ENCODE results near the gene NCKAP5.

The NCKAP5 gene

DNA sequence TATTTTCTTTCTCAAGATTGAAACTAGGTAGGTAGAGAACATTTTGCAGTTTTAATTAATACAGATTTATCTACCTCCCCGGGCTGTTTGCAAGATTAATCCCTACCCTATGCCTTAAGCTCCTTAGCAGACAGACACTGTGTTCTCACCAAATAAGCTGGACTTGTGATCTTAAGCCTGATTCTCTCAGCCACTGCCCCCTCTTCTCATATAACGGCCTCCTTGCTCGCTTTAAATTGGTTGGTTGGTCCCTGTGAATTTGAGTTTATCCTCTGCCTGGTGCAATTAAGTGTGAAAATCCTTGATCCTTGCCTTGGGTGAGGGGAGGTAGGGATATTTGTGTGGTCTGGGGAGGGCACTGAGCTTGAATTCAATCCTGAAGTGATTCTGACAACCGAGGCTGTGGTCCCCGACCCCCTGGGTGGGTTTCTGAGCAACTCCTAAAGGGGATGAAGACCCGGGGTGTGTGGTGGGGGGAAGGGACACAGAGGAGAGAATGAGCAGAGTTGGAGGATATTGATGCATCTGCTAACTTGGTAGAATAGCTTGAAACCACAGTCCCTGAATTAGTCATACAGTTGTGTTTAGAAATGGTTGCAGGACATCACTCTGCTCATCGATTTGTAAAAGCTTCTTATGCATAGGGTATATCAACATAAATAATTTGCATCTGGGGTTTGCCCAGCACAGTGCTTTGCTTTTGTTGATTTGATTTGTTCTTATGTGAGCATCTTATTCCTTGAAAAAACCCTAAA lies 36.9 kb upstream of the NCKAP5 start:
- H3K36me3 ChIP-seq (ENCODE audit: control insufficient read depth, insufficient read depth, low read length): no peaks in the 10 kb centered on the region
- no peak overlapping the region for H3K4me3 ChIP-seq (replicated peaks; ENCODE audit: low read depth, low read length)
- TF ChIP-seq, protein P1, sequence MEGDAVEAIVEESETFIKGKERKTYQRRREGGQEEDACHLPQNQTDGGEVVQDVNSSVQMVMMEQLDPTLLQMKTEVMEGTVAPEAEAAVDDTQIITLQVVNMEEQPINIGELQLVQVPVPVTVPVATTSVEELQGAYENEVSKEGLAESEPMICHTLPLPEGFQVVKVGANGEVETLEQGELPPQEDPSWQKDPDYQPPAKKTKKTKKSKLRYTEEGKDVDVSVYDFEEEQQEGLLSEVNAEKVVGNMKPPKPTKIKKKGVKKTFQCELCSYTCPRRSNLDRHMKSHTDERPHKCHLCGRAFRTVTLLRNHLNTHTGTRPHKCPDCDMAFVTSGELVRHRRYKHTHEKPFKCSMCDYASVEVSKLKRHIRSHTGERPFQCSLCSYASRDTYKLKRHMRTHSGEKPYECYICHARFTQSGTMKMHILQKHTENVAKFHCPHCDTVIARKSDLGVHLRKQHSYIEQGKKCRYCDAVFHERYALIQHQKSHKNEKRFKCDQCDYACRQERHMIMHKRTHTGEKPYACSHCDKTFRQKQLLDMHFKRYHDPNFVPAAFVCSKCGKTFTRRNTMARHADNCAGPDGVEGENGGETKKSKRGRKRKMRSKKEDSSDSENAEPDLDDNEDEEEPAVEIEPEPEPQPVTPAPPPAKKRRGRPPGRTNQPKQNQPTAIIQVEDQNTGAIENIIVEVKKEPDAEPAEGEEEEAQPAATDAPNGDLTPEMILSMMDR (IDR thresholded peaks at IDR 0.05; ENCODE audit: insufficient read depth, low read length, poor library complexity, severe bottlenecking): no peak
- no peak for DNase-seq (ENCODE audit: extremely low read depth, insufficient read length)
- H3K27me3 ChIP-seq (replicated peaks; ENCODE audit: control insufficient read depth, insufficient read depth, low read length): no peaks in the 10 kb centered on the region

DNA sequence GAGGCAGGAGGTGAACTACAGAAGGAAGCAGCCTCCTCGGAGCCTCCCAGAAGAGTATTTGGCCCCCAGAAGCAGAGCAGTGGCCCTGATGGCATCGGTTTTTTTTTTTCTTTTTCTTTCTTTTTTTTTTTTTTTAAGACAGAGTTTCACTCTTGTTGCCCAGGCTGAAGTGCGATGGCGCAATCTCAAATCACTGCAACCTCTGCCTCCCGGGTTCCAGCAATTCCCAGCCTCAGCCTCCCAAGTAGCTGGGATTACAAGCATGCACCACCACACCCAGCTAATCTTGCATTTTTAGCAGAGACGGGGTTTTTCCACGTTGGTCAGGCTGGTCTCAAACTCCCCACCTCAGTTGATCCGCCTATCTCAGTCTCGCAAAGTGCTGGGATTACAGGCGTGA lies 34.8 kb upstream of the NCKAP5 start:
- TF ChIP-seq, protein P1 (IDR thresholded peaks at IDR 0.05; ENCODE audit: insufficient read depth, low read length, poor library complexity, severe bottlenecking): no peak
- Histone ChIP-seq H3K36me3 (ENCODE audit: control insufficient read depth, insufficient read depth, low read length) (no peaks in the 10 kb centered on the region), H3K27me3 (replicated peaks; ENCODE audit: control insufficient read depth, insufficient read depth, low read length) (no peaks in the 10 kb centered on the region; the same call in 1 of the 2 replicates), H3K4me3 (replicated peaks; ENCODE audit: low read depth, low read length) (no peak overlapping the region)
- no peak for DNase-seq (ENCODE audit: extremely low read depth, insufficient read length)

DNA sequence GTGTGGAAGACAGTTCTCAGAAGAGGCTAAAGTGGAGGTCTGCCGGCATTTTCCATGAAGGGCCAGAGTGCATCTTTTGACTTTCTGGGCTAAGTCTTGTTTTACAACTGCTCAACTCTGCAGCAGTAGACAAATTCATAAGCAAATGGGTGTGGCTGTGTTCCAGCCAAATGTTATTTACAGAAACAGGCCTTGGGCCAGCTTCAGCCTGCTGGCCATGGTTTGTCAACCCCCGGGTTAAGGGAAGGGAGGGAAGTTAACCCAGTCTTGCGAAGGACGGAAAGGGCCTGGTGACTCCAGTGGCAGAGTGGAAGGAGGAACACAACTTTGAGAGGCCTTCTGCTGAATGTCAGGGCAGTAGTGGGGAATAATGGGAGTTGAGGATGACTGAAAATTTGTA lies 34.3 kb upstream of the NCKAP5 start:
- DNase-seq (ENCODE audit: extremely low read depth, insufficient read length): no peak
- TF ChIP-seq, protein P1 (IDR thresholded peaks at IDR 0.05; ENCODE audit: insufficient read depth, low read length, poor library complexity, severe bottlenecking): no peak
- no peak overlapping the region for H3K4me3 ChIP-seq (replicated peaks; ENCODE audit: low read depth, low read length)
- no peaks in the 10 kb centered on the region; the same call in 1 of the 2 replicates for H3K27me3 ChIP-seq (replicated peaks; ENCODE audit: control insufficient read depth, insufficient read depth, low read length)
- H3K36me3 ChIP-seq (ENCODE audit: control insufficient read depth, insufficient read depth, low read length): no peaks in the 10 kb centered on the region

DNA sequence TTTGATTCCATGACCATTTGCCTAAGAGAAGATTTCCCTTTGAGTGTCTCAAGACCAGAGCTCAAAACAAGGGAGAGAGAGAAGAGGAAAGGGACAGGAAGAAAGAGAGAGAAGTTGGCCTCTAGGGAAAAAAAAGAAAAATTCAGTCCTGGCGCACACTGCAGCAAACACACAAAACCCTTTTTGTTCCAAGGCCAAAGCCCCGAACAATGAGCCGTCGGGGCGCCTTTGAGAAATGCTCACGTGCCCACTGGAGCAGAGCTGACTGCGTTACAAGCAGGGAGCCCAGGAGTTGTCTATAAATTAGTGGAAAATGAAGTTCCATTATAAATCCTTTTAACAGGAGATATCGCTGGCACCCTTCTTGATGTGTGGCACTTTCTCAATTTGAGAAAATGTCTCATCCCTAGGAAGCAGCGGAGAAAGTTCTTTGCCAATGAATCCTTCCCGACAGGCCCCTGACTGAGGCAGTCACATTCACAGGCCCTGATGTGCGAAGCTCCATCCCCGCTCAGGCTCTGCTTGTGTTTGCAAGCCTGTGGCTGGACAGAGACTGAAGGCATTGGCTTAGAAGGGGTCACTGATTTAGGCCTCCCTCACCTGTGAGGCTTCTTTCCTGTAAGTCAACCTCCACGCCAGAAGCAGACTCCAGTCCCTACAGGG lies 32.1 kb upstream of the NCKAP5 start:
- no peaks in the 10 kb centered on the region for H3K36me3 ChIP-seq (ENCODE audit: control insufficient read depth, insufficient read depth, low read length)
- H3K27me3 ChIP-seq (replicated peaks; ENCODE audit: control insufficient read depth, insufficient read depth, low read length): no peaks in the 10 kb centered on the region; the same call in 1 of the 2 replicates
- DNase-seq (ENCODE audit: extremely low read depth, insufficient read length): no peak
- TF ChIP-seq, protein P1 (IDR thresholded peaks at IDR 0.05; ENCODE audit: insufficient read depth, low read length, poor library complexity, severe bottlenecking): no peak
- no peak overlapping the region for H3K4me3 ChIP-seq (replicated peaks; ENCODE audit: low read depth, low read length)

DNA sequence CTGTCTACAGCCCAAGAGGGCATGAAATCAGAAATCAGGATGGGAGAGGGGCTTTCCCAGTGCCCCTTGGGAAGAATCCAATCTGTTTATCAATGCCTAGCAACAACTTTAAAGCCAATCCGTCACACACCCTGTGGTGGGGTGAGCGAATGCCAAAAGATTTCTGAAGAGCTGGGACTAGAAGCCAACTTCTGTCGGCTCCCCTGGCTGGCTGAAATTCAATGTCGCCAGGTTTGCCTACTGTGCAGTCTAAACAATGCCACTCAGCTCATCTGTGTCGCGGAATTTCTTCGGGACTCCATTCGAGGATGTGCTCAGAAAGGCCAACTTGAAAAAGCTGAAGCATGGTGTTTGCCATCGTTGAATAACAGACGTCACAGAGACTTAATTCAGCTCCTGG lies 31.5 kb upstream of the NCKAP5 start:
- Histone ChIP-seq H3K4me3 (replicated peaks; ENCODE audit: low read depth, low read length) (no peak overlapping the region), H3K36me3 (ENCODE audit: control insufficient read depth, insufficient read depth, low read length) (no peaks in the 10 kb centered on the region), H3K27me3 (replicated peaks; ENCODE audit: control insufficient read depth, insufficient read depth, low read length) (no peaks in the 10 kb centered on the region; the same call in 1 of the 2 replicates)
- TF ChIP-seq, protein P1 (IDR thresholded peaks at IDR 0.05; ENCODE audit: insufficient read depth, low read length, poor library complexity, severe bottlenecking): no peak
- DNase-seq (ENCODE audit: extremely low read depth, insufficient read length): no peak

All from GM06990 (cell line).